NCI-H460 (cell line): ENCODE data around the gene CFAP45. TPM values are rescaled to one million over a fixed set of nuclear protein-coding genes. Genes with fewer than 3 reads are reported as not detected.
A peak's percentile ranks its signal among the peaks of the same experiment; 100 is the strongest.

Experiments used
- DNase-seq: peaks from one replicate; pipeline ENCODE4 v3.0.0-alpha.2; 2016; ENCODE audit warnings: low read depth; ENCODE audit errors: extremely low read depth
- total RNA-seq: library from RNA; depleted of rRNA; stranded (reverse); fragments of >200 nt; shearing (Covaris generic); gene quantifications from 2 replicates; pipeline ENCODE4 v1.2.3, GENCODE V29; 2014

Gene CFAP45
- total RNA-seq, 1 experiment from 2014 or later: 0.35 TPM

DNA sequence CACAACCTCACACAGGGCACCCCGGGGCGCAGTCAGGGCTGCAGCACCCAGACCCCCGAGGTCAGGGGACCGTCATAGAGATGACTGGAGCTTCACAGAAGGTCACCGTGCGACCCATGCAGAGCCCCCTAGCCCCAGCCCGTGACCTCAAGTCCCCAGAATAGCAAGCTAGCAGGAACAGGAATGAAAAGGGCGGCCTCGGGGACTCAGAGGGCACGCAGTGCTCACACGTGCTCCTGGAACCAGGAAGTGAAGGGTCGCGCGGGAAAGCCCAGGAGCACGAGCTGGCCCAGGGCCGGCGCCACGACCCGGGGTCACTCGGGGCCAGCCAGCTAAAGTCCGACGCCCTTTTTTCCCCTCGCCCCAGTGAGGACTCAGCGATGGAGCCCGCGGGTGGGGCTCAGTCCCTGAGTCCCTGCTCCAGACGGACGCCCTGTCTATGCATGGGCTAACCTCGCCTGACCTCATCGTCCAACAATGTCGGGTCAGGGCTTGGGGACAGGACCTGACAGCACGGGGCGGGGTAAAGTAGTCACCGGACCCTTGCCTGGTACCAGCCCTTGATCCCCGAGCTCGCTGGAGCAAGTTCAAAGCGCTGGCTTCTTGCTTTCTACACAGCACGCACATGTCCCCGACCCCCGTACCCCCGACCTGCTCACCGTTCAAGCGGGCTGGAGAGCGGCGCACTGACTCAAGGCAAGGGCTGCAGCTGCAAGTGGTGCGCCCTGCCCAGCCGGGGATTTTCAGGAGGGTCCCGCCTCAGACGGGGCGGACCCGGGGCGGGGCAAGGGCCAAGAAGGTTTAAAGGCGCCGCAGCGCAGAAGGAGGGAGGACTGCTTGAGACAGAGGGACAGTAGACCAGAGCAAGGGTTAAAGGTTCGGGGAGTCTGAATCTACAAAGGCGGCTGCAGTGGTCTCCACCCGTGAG lies 25.1 kb upstream of the CFAP45 start, which contains the start of gene TAGLN2:
TSS of gene TAGLN2 (minus strand) at position 717 of the 928 bp plus-strand sequence. CDS start 4,998 bp downstream, outside the sequence.
- peak; percentile 83 for DNase-seq

DNA sequence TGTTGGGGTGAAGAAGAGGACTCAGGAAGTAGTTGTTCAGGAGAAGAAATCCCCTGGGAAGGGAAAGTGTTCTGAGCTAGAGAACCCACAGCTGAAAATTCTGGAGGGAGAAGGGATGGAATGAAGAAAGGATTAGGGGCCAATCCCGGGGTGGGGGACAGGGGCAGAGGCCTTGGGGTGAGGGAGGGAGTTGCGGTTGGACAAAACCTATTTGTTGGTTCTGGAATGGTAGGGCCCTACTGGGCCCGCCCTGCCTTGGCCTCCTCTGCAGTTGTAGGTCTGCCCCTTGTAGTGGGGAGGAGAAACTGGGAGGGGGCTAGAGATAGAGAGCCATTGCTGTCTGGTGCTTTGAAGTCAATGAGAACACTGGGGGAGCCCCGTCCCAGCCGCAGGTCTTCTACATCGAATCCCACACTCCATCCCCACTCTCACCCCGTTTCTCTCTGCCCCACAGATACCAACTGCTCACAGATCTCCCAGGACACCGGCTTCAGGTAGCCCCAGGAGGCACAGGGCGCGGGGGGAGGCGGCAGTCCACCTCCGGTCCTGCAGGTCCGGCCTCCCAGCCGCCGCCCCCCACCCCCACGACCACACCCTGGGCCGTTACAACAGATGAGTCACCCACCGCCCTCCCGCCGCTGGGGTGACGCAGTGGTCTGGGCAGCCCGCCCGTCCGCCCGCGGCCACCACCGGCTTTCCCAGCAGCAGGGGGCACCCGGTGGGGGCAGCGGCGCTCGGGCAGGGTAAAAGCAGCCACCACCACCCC lies 24.2 kb upstream of the CFAP45 start:
- DNase-seq: peak; percentile 82

DNA sequence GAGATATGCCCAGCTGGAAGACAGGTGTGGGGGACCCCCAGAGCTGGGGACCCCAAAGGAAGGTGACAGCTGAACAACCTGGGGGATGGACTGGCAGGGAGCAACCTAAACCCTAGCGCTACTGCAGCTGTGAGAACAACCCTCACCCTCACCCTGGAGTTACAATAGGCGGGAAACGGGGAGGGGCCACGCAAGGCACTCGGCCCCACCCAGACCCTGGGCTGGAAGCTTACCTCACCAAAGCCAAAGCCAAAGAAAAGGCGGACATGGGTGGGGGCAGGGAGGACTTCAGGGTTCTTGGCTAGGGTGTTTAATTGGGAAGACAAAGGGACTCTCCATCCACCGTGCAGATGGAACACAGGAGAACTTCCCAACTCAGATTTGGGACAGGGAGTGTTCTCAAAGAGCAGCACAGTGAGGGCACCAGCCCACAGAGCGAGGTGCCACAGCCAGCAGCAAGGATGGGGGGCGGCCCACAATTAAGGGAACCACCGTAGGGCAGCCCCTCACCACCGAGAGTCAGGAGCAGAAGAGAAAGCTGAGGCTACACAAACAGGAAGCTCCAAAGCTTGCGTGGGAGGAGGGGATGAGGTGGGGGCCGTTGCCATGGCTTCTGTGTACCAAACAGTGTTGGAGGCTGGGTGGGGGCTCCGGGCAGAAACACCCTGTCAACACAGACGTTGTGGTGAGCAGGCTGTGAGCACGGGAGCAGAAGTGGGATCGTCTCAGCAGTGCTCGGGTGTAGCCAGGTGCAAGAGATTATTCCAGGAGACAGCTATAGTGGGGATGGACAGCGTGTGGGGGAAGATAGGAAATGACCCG lies 23.4 kb upstream of the CFAP45 start:
- DNase-seq: no peak

DNA sequence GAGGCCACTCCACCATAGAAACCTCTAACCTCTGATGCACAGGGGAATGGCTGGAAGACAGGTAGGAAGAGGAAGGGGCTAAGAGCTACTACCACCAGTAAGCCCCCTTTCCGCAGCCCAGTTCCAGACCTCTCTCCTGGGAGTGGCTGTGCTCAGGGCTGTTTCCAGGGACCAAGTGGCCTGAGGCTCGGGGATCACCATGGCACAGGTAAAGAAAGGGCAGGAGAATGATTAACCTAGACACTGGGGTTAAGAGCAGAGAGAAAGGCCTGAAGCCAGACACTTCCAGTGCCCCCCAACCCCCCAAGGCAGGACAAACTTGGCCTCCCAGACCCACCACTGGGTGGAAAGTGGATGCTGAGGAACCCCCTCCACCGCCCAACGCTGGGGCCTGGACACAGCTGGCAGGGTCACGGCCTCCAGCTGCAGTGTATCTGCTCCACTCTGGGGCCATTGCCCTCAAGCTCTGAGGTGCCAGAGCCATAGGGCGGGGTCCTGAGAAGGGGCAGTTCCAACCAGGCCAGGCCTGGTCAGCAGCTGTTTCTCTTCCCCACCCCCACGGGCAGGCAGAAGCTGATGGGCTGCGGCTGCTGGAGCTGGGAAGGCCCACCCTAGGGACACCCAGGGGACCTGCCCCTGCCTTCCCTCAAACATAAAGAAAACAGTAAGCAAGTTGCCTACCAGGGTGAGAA lies 22.7 kb upstream of the CFAP45 start:
- DNase-seq: no peak

DNA sequence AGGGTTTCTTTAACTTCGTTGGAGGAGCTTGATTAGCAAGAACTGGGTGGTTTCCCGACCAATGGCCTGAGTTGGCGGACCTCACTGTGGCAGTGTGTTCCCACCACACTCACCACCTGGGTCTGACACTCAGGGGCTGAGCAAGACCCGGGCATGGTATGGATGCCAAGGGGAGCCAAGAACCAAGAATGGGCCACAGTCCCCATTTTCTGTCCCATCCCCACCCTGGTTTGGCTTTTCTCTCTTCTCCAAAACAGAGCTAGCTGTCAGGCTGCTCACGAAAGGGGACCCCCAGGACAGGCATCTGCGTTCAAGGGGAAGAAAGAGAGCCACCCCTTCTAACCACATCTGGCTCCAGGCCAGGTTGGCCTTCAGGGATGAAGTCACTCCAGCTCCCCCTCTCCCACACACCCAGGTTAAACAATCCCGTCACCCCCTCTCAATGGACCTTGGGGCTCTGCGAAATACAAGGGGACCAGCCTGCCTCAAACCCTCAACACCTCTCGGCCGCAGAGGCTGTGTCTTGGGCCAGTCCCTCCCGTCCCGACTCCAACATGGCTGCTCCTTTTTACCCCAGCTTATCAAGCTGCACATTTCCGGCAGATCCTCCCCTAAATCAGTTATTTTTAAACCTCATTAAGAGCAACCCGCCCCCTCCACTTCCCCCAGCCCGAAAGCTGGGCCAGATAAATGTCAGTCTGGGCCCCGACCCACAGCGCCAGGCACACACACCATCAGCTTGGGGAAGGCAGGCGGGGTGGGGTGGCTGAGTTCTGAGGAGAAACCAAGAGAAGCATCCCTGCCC lies 21.9 kb upstream of the CFAP45 start:
- no peak for DNase-seq

DNA sequence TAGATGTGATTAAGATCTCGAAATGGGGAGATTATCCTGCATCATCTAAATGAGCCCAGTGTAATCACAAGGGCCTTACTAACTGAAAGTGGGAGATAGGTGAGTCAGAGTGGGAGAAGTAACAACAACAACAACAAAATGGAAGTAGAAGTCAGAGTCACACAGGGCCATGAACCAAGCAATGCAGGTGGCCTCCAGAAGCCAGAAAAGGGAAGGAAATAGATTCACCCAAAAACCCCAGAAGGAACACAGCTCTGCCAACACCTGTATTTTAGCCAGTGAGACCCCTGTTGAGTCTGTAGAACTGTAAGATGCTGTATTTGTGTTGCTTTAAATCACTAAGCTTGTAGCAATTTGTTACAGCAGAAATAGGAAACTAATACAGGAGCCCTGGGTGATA lies 21.3 kb upstream of the CFAP45 start:
- DNase-seq: no peak

DNA sequence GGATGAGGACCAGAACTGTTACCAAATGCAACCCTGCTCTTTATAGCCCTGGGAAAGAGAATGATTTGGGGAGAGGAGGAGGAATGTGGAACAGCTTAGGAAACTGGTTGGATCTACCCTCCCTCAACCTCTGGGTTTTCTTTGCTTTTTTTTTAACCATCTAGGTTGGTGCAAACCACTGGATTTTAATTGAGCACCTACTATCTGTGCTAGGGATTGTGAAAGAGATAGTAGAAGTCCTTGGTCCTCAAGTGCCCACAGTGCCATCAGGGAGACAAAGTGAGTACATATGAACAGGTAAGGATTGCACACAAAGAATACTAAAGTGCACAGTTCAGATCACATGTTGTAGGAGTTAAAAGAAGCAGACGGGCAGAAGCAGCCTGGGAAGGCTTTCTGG lies 20.7 kb upstream of the CFAP45 start:
- no peak for DNase-seq

DNA sequence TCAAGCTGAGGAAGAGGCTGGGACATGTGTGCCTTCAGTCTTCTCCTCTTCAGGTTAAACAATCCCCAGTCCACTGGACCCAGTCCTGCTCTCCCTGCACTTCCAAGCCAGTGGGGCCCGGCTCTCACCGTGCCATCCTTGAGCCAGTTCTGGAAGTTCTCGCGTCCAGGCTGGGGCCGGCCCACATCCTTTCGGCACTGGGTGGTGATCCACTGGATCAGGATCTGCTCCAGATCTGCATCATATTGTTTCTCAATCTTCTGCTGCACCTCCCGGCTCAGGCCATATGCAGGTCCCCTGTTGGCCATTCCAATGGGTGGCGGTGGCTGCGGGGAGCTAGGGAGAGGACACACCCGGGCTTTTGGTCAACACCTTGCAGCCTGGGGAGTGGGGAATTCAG lies 20.2 kb upstream of the CFAP45 start:
- DNase-seq: no peak

DNA sequence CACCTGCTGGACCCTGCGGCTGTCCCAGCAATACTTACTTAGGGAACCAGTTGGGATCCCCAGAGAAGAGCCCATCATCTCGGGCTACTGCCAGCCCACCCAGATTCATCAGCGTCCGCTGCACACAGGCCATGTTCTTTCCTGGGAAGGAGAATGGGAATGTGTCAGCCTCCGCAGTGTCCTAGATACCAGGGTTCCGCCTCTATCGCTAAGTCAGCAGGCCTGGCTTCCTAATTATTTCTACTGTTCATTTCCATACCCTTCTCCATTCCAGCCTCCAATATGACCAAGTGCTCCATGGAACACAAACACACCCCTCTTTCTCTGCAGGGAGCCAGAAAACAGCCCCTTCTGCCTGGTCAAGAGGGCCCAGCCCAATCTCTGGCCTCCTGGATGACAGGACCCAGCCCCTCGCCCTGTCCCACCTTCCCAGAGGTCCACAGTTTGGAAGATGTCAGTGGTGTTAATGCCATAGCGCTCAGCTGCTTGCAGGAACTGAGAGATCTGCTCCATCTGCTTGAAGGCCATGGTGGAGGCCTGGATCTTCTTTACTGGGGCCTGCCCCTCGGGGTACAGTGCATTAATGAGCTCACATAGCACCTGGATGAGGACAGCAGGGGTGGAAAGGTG lies 19.4 kb upstream of the CFAP45 start:
- no peak for DNase-seq

DNA sequence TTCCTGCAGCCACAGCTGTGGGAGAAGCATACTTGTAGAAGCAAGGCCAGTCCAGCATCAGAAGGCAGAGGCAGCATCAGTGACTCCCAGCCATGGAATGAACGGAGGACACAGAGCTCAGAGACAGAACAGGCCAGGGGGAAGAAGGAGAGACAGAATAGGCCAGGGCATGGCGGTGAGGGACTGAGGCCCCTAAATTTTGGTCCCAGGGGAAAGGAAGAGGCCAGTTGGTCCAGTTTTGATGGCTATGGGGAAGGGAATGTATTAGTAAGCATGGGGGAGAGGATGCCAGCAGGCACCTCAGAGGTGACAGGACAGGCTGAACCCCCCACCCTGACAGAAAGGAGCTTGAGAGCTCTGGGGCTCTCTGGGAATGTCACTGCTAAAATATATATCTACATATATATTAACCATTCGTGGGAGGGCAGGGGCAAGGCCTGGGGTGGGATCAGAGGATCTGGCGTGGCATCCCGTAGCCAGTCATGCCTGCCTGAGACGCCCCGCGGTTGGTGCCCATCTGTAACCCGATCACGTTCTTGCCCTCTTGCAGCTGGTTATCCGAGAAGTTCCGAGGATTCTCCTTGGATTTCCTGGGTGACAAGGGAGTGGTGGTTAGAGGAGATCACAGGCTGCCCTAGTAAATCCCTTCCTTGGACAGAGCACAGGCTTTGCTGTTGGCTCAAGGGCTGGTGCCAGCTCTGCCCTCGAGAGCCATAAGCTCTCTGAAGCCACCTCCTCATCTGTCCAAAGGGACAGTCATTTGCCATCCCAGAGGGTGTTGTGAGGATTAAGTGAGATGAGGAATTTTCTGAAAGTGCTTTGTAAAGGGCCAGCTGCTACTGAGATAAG lies 18.6 kb upstream of the CFAP45 start:
- no peak for DNase-seq

DNA sequence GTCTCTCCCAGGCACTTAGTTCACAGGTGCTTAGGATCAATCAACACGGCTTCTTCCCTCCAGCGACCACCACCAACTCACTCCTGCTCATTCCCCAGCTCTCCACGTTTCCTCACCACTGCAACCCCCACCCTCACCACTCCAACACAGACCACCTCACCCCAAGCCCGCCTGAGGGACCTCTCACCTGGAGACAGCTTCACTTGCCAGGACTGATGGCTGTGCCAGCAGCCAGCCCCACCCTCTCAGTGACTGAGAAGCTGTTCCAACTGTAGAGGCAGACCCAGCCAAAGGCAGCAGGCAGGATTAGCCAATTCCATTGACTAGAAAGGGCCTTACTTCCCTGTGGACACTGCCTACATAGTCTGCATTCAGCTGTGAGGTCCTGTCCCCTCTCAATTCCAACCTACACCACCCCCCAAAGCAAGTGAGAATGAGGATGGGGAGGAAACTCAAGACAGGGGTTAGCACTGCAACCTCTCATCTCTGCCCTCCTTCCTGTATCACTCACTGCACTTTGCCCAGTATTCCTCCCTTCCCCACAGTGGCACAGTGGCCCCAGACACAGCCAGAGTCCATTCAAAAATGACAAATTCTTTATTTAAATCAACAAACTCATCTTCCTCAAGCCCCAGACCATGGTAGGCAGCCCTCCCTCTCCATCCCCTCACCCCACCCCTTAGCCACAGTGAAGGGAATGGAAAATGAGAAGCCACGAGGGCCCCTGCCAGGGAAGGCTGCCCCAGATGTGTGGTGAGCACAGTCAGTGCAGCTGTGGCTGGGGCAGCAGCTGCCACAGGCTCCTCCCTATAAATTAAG lies 17.8 kb upstream of the CFAP45 start:
- no peak for DNase-seq

DNA sequence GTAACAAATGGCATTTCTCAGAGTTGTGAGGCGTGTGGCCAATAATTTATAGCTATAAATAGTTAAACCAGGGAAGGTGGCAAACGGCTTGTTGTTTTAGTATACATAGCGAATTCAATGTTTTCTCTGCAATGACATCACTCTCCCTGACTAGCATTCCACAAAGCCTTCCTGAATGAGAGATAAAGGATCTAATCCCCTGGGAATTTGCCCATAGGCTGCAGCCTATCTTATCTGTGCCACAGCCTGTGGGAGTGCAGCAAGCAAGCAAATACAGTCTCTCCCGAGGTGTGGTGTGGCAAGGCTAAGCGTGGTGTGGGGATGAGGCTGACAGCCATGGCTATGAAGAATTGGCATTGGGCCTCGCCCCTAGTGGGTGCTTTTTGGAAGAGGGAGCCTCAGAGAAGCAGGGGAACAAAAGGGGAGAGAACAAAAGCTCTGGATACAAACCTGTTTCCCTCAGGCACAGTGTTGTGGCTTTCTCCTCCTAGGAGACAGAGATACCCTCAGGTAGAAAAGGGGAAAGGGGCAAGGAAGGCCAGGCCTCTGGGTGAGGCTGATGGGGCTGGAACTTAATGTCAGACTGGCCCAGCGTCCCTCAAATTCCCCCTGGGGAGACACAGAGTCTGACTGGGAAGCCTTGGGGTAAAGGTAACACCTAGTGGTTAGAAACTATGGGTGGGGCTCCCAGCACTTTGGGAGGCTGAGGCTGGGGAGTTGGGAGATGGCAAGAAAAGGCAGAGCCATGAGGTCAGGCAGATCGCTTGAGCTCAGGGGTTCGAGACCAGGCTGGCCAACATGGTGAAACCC lies 16.5 kb upstream of the CFAP45 start:
- peak; percentile 92 for DNase-seq

DNA sequence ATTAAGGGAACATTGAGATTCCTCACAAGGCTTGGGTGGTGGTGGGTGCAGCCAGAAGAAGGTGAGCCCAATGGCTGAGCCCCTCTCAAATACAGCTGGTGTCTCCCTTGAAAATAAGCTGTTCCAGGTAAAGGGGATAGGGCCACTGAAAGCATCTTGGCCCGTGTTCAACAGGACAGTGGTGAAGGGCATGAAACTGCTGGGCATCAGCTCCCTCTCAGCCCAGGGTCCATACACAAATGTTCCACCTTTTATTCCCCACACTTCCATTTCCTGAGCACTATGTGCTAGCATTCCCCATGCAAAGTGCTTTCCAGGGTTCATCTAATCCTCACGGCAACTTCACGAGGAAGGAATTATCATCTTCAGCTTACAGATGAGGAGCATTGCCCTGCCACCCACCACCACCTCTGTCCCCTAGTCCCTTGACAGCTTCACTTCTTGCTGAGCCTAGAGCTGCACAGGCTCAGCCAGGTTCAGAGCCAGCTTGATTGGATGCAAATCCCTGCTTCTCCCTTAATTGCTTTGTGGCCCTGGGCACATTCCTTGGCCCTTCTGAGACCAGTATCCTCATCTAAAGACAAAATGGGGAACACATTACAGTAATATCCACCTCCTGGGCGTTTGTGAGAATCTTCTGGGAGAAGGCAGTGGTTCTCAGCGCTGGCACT lies 15.7 kb upstream of the CFAP45 start:
- DNase-seq: no peak

DNA sequence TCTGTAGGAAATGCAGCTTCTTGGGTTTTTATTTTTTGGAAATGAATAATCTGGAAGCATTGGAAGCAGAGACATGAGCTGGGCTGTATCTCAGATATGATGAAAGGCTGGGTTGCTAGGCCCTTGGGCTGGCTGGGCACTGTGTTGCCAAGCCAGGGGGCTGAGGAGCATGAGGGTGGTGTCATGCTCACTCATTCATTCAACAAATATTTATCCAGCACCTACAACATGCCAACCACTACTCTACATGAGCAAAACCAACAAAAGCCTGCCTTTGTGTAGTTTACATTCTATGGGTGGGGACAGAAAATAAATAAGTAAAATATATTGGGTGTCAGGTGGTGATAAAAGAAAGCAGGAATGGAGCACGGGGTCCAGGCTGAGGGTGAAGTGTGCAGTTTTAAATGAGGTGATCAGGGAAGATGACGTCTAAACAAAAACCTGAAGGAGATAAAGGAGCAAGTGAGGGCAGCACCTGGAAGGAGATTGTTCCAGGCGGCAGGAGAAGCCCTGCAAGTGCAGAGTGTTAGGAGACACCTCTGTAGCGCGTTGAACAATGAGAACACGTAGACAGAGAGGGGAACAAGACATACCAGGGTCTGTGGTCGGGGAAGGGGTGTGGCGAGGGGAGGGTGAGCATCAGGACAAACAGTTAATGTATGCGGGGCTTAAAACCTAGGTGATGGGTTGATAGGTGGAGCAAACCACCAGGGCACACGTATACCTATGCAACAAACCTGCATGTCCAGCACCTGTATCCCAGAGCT lies 14.5 kb upstream of the CFAP45 start:
- no peak for DNase-seq
